Mammary epithelial cell (primary cell): ENCODE measurements around the gene PPP1R12A.

Experiments used
- EZH2 ChIP-seq: IDR thresholded peaks from 2 replicates; pipeline ENCODE4 v1.6.1; 2012; ENCODE audit warnings: low read length, inconsistent platforms, borderline replicate concordance
- TF ChIP-seq, protein P1 (sequence below), 2 donors: IDR thresholded peaks in 1 of 2; conservative IDR thresholded peaks in 1 of 2; 2 replicates each; pipeline ENCODE4 v1.5.1; 2011 to 2012; ENCODE audit warnings: inconsistent platforms in 2 of 2, low read length in 2 of 2, mild to moderate bottlenecking in 2 of 2, control low read depth in 1 of 2, low read depth in 1 of 2; ENCODE audit not compliant: insufficient read depth in 1 of 2; ENCODE audit errors: extremely low read depth in 1 of 2

DNA sequence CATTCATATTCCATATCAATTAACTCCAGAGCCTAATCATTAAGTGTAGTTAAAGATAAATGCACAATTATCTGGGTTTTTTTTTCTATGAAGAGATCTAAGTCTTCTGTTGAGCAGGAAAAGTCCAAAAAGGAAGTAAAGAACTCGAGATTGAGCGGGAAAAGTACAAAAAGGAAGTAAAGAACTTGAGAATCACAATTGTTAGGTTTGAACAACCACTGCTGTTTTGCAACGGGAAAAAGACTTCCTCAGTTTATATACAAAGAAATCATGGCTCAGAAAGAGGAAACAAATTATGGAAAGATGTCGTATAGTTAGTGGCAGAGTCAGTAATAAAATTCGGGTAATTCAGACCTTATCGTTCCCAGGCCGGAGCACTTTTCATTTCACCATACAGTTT is 63.3 kb downstream of the PPP1R12A start:
- TF ChIP-seq, protein P1, sequence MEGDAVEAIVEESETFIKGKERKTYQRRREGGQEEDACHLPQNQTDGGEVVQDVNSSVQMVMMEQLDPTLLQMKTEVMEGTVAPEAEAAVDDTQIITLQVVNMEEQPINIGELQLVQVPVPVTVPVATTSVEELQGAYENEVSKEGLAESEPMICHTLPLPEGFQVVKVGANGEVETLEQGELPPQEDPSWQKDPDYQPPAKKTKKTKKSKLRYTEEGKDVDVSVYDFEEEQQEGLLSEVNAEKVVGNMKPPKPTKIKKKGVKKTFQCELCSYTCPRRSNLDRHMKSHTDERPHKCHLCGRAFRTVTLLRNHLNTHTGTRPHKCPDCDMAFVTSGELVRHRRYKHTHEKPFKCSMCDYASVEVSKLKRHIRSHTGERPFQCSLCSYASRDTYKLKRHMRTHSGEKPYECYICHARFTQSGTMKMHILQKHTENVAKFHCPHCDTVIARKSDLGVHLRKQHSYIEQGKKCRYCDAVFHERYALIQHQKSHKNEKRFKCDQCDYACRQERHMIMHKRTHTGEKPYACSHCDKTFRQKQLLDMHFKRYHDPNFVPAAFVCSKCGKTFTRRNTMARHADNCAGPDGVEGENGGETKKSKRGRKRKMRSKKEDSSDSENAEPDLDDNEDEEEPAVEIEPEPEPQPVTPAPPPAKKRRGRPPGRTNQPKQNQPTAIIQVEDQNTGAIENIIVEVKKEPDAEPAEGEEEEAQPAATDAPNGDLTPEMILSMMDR (conservative IDR thresholded peaks at IDR 0.05 in 1 of 2, IDR thresholded peaks at IDR 0.05 in 1 of 2; ENCODE audit: extremely low read depth in 1 of 2, insufficient read depth in 1 of 2, low read depth in 1 of 2, low read length in 2 of 2): no peak
- TF ChIP-seq EZH2: no peak
